Endothelial cell of umbilical vein (primary cell): ENCODE measurements around the gene GALNT11.

ENCODE experiments used
- EZH2 ChIP-seq: IDR thresholded peaks from 2 replicates; pipeline ENCODE4 v1.6.1; 2012; ENCODE audit warnings: borderline replicate concordance, low read depth, mild to moderate bottlenecking, moderate library complexity, low read length, inconsistent platforms; ENCODE audit not compliant: severe bottlenecking
- POLR2AphosphoS5 ChIP-seq: IDR thresholded peaks from 2 replicates; pipeline ENCODE4 v1.6.1; 2012; ENCODE audit warnings: low read depth, mild to moderate bottlenecking, control low read depth, low read length, moderate library complexity; ENCODE audit not compliant: insufficient read depth
- TF ChIP-seq, protein P1 (sequence below), 2 donors: IDR thresholded peaks; 1 replicate in 1 of 2; 2 replicates in 1 of 2; pipeline ENCODE4 v1.5.1; 2011; ENCODE audit warnings: low read length in 2 of 2, mild to moderate bottlenecking in 2 of 2, moderate library complexity in 2 of 2, control low read depth in 1 of 2, inconsistent platforms in 1 of 2, low read depth in 1 of 2; ENCODE audit not compliant: insufficient read depth in 1 of 2; ENCODE audit errors: extremely low read depth in 1 of 2

- TF ChIP-seq EZH2: no peak
- no peak for TF ChIP-seq POLR2AphosphoS5
- TF ChIP-seq, protein P1, sequence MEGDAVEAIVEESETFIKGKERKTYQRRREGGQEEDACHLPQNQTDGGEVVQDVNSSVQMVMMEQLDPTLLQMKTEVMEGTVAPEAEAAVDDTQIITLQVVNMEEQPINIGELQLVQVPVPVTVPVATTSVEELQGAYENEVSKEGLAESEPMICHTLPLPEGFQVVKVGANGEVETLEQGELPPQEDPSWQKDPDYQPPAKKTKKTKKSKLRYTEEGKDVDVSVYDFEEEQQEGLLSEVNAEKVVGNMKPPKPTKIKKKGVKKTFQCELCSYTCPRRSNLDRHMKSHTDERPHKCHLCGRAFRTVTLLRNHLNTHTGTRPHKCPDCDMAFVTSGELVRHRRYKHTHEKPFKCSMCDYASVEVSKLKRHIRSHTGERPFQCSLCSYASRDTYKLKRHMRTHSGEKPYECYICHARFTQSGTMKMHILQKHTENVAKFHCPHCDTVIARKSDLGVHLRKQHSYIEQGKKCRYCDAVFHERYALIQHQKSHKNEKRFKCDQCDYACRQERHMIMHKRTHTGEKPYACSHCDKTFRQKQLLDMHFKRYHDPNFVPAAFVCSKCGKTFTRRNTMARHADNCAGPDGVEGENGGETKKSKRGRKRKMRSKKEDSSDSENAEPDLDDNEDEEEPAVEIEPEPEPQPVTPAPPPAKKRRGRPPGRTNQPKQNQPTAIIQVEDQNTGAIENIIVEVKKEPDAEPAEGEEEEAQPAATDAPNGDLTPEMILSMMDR (IDR thresholded peaks at IDR 0.05; ENCODE audit: extremely low read depth in 1 of 2, insufficient read depth in 1 of 2, low read depth in 1 of 2, low read length in 2 of 2): no peak
These were observed 96.0 kb downstream of the GALNT11 start for GRCh38 chr7:152121432-152121831.
